ENCODE data around the gene PAQR8. TPM values are rescaled to one million over a fixed set of nuclear protein-coding genes. Genes with fewer than 3 reads are reported as not detected.
"Not testable (repeated sequence)": the region's sequence is repeated elsewhere in the genome, so short reads cannot be mapped to it uniquely, and the experiment has no call there.

The PAQR8 gene
- total RNA-seq, 1 experiment from 2014 or later: 0.89 TPM

DNA sequence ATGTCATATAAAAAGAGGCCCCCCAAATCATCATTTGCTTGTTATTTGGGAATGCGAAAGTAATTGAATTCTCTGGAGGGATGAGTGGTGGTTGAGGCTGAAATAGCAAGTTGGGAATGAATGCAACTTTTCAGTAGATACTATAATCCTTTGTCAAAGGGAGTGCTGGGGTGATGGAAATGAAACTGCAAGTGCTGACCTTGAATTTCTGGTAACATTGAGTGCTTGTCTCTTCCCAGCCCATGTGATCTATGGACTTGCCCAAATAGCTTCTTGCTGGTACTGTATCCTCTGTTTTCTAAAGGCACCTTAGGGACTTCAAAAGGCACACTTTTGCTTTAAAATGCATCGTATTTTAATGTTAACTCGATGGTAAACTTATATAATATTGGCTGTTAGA, 14.8 kb downstream of the PAQR8 start:
- DNase-seq (ENCODE audit: low spot score): no peak

DNA sequence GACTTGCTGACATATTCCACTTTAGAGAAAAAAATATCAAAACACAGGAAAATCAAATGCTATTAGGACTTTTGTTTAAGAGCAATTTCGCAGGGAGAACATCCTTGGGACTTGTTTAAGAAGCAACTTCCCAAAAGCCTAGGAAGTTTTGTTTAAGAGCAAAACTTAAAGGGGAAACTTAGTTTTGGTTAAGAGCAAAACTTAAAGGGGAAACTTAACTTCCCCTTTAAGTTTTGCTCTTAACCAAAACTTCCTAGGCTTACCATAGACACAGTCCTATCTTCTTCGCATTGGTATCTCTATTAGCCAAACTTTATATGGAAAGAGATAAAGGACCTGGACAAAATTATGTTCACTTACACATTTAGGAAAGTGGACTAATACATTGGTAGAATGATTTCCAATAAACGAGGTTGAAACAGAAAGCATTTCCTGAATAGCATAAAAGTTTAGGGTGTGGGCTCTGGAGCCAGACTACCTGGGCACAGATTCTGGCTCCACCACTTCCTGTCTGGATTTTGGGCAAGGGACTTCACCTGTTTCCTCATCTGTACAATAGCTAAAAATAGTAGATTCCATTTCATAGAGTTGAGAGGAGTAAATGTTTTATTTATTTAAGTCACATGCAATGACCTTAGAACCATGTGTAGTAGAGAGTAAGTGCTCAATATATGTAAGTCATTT, 15.7 kb downstream of the PAQR8 start:
- DNase-seq (ENCODE audit: low spot score): no peak

DNA sequence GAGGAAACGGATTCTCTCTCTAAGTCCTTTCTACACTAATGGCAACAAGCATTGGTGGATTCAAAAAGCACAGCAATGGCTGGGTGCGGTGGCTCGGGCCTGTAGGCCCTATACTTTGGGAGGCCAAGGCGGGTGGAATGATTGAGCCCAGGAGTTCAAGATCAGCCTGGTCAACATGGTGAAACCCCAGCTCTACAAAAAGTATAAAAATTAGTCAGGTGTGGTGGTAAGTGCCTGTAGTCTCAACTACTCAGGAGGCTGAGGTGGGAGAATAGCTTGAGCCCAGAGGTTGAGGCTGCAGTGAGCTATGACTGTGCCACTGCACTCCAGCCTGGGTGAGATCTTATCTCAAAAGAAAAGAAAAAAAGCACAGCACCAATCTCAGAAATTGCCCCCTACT, 19.3 kb downstream of the PAQR8 start:
- no peak for DNase-seq (ENCODE audit: low spot score)

DNA sequence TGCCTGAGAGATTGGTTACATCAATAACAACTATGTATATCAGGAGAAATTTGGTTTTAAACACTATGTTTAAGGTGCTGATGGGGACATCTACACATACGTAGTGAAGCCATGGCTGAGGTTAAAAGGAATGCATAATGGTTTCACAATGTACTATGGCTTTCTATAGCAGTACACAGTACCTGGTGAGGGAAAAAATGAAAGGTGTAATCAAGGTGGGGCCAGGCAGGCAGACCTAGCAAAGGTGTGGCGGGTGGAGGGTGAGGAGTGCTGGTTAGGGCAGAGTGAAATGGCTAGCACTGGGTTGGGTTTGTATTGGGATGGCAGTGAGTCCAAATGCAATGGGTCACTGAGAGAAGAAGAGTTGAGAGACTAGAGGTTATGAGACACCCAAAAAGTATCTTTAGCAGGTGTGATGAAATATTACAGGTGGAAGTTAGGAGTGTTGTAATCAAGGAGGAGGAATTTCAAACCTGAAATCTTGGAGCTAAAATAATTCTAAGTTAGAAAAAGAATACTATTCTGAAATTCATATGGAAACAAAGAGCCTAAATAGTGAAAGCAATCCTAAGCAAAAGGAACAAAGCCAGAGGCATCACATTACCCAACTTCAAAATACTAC, 22.3 kb downstream of the PAQR8 start:
- DNase-seq (ENCODE audit: low spot score): no peak

DNA sequence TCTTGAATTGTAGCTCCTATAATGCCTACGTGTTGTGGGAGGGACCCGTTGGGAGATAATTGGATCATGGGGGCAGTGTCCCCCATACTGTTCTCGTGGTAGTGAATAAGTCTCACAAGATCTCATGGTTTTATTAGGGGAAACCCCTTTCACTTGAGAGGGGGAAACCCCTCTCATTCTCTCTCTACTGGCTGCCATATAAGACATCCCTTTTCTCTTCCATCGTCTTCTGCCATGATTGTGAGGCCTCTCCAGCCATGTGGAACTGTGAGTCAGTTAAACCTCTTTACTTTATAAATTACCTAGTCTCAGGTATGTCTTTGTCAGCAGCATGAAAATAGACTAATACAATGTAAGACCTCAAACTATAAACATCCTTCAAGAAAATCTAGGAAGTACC, 23.1 kb downstream of the PAQR8 start:
- DNase-seq (ENCODE audit: low spot score): no peak

DNA sequence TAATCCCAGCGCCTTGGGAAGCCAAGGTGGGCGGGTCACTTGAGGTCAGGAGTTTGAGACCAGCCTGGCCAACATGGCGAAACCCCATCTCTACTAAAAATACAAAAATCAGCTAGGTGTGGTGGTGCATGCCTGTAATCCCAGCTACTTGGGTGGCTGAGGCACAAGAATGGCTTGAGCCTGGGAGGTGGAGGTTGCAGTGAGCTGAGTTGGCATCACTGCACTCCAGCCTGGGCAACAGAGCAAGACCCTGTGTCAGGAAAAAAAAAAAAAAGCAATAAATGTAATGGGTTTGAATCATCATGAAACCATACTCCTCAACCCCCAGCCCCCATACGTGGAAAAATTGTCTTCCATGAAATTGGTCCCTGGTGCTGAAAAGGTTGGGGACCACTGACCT, 26.2 kb downstream of the PAQR8 start:
- not testable (repeated sequence) for DNase-seq (ENCODE audit: low spot score)

DNA sequence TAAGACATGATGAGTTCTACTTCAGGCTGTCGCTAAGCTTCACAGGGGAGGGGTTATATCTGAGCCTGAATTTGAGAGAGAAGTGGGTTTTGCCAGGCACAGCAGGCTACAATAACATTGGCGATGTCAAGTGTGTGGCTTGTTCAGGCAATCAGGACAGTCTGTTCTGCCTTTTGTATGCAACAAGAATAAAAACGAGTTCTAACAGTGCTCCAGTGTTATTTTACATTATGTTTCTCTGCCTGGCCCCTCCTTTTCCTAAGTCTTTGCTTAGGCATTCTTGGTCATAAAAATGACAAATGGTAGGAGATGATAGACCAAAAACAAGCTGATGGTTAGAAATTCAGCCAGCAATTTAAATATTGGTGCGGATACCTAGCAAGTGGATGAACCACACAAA, 26.8 kb downstream of the PAQR8 start:
- no peak for DNase-seq (ENCODE audit: low spot score)

DNA sequence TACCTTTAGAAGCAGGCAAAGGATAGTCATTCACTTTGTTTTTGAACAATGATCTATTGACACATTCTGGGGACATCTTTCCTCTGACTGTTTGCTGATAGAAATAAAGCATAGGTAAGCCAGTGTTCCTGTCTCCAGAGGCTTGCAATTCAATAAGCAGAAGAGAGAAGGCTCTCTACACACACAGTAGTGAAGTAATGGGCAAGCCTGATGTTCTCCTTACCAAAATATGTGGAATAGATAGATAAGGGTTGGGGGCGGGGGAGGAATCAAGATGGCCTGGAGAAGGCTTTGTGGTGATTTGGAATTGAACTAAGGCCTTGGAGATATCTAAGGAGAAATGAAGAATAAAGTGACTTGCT, 27.3 kb downstream of the PAQR8 start:
- DNase-seq (ENCODE audit: low spot score): no peak

DNA sequence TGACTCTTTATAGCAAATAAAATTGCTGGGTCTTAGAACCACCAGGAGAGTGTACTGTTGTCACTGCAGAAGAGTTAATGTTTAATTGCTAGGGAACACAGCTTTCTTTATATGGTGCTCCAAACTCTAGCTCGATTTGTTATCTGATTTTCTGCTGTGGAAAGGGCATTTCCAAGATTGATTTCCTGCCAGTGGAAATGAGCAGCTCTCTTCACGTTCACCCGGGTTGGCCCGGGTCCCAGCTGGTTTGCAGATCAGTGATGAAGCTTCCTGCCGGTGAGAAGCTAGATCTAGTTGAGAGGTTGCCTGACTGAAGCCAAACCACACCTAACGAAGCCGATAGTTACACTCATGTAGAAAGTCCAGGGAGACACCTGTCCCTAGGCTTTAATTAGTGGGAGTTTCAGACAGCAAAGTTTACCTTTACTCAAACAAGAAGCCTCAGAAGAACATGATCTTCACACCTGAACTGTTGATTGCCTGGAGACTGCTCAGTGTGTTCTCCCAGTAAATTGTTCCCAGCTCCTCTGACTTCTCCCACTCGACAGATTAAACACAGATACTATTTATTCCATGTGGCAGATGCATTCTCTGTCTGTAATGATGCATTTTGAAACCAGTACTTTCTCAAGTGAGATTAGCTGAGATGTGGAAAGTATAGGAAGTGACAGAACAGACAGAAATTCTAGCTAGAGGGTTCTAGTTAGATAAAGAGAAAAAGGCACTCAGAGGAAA, 27.8 kb downstream of the PAQR8 start:
- DNase-seq (ENCODE audit: low spot score): peak; percentile 88

DNA sequence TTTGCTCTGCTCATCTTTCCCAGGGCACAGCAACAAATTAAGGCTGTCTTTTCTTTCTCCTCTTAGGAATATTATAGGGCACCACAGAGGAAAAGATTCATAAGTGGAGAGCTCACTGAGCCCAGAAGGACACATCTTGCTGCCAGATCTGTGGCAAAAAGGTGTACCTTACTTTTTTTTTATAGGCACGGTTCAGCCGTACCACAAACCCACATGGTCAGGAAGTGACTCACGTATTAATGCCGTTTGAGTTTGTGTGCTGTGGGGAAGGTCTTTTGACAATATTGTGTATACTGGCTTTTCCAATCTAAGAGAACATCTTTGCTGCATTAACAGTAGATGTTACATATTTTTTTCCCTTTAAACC, 28.4 kb downstream of the PAQR8 start:
- peak; percentile 75 for DNase-seq (ENCODE audit: low spot score)

DNA sequence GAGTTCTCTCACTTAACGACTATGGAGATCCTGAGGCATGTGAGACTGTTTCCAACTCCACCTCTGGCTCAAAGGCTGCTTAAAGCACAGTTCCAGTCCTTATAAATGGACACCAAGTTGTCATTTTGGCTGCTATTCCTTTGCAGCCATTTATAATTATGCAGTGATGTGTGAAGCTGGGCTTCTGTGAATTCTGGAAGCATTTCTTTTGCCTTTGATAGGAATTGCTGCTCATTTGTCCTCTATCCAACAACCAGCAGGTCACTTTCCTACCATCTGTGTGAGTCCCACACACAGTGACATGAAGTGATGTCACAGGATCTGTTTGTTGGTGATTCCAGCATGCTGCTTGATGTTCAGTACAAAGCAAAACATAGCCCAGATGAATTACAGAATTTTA, 29.6 kb downstream of the PAQR8 start:
- no peak for DNase-seq (ENCODE audit: low spot score)

DNA sequence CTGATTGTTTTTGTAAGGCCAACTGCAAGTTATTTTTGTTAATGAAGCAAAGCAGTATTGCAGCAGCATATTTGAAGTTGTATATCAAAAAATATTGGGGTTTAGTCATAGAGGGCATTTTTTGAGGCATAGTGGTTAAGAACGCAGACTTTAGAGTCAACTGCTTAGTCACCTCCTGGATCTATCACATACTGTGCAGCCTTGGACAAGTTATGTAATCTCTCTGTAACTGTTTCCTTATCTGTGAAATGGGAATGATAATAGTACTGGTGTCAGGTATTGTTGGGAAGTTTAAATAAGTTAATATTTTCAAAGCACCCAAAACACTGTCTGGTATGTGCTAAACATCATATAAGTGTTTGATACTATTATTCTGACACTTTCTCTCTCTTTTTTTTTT, 31.0 kb downstream of the PAQR8 start:
- no peak for DNase-seq (ENCODE audit: low spot score)

DNA sequence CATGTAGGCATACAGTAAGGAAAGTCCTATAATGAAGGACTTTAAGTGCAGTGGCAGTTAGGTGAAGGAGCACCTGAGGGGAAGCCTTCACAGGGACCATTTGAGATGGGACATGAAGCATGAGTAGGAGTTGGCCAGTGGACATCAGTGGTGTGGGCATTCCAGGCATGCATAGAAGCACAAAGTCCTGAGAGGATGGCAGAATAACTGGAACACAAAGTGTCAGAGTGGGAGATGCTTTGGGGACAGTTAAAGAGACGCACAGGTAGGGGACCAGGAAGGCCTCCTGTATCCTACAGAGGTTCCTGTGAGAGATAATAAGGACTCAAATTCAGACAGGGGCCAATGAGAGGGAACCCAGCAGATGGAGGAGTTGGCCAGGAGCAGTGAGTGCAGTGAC, 31.8 kb downstream of the PAQR8 start:
- DNase-seq (ENCODE audit: low spot score): no peak

DNA sequence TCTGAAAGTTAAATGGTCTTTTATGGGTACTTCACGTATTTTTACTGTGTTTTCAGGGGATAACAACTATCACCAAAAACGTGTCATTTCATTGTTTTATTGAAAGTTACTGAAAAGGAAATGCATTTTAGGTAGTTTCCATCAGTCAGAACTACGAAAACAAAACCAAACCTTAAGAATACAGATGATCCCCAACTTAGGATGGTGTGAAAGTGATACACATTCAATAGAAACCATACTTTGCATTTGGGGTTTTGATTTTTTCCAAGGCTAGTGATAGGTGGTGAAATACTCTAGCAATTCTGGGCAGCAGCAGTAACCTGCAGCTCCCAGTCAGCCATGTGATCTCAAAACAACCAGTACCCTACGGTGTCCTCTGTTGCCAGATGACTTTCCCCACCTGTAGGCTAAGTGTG, 32.3 kb downstream of the PAQR8 start:
- no peak for DNase-seq (ENCODE audit: low spot score)

DNA sequence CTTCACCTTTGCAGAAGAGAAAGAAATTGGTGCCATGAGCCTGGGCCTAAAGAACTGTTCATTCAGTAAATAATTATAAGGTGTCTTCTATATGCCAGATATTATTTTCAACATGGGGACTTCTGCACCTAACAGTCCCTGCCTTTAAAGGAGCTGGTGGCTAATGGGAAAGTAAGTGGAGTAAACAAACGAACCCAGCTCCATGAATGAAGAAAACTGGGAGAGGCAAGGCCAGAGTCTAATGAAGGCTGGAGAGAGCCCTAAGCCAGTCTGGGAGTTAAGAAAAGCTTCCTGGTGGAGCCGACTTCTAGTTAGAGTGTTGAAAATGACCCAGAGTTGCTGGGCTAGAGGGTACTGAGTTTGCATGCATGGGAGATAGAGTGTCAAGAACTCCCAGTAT, 34.0 kb downstream of the PAQR8 start:
- peak; percentile 11 for DNase-seq (ENCODE audit: low spot score)

DNA sequence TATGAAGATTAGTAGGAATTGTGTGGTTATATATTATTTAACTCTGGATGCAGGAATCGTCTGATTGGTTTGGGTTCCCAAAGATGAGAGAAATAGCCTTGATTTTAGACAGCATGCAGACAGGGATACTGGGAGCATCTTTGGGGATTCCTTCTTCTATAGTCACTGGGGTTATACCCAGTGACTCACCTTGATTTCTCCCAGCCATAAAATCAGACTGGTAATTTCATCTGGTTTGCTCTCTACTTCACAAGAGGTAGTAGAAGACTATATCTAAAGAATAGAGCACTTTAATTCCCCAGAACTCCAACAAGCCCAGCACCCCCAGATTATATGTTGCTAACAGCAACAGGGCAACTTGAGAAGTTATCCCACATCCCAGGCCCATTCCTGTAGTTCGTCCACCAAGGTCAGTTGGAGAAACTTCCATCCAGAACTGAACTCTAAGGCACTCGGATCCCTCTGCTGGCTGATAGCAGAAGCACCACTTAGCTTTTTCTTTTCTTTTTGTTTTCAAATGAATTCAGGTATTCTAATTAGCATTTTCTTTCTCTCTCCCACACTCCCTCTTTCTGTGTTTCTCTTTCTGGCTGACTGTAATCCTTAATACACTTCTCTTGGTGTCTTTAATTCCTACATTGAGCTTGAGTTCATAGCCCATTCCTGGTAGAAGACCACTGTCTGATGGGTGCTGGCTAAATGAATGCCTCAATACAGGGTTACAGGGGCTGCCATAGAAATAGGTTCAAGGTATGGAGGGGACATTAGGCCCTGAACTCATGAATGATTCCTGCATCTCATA, 37.8 kb downstream of the PAQR8 start:
- DNase-seq (ENCODE audit: low spot score): peak; percentile 80

DNA sequence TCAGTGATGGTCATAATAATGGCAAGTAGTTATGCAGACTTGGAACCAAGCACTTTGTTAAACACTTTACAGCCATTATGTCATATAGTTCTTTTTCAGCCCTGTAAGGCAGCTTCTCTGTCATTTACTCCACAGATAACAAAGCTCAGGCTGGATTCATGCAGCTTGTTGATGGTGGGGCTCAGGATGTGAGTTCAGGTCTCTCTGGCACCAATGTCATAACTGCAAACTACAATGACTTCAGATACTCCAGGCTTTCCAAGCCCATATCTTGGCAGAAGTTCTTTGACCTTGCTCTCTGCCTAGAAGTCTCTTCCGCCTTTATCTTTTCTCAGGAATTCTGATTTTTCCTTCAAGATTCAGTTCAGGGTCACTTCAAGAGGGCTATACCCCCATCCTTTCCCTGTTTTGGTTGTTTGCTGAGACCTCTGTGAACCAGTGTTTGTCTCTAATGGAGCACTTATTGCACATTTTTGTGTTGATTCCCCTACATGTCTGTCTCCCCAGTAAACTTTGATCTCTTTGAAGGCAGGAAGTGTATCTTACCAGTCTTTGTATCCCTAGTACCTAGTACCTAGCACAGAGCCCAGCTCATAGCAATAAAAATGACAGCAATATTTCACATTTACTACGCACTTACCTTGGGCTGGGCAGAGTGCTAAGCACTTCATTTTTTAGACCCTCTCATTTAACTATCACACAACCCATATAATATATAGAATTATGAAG, 38.5 kb downstream of the PAQR8 start:
- DNase-seq (ENCODE audit: low spot score): no peak

DNA sequence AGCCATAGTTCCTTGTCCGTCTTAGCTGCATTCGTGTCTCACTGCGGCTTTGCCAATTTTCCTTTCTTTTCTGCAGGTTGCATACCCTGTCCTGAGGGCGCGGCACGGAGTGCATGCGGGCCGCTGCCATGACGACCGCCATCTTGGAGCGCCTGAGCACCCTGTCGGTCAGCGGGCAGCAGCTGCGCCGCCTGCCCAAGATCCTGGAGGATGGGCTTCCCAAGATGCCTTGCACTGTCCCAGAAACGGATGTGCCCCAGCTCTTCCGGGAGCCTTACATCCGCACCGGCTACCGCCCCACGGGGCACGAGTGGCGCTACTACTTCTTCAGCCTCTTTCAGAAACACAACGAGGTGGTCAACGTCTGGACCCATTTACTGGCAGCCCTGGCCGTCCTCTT, 41.1 kb downstream of the PAQR8 start:
- DNase-seq (ENCODE audit: low spot score): no peak

DNA sequence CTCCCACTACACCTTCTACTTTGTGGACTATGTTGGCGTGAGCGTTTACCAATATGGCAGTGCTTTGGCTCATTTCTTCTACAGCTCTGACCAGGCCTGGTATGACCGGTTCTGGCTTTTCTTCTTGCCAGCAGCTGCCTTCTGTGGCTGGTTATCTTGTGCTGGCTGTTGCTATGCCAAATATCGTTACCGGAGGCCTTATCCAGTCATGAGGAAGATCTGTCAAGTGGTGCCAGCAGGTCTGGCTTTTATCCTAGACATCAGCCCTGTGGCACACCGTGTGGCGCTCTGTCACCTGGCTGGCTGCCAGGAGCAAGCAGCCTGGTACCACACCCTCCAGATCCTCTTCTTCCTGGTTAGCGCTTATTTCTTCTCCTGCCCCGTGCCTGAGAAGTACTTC, 41.7 kb downstream of the PAQR8 start:
- DNase-seq (ENCODE audit: low spot score): peak; percentile 60

DNA sequence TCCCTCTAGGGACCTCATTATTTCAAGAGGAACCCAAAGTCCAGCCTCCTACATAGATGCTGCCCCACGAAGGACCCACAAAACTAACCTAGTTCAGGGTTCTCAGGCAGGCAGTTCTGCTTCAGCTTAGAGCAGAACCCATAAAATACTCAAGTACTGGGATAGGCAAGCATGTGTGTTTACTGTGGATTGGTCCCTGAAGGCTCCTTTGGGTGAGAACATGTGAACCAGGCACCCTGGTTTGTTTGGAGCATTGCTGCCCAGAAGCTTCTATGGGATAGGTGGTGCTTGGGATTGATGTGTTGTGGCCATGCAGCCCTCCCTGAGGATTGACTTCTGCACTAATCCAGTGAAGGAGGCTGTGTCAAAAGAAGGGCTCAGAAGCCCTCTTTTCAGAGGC, 43.3 kb downstream of the PAQR8 start:
- no peak for DNase-seq (ENCODE audit: low spot score)

DNA sequence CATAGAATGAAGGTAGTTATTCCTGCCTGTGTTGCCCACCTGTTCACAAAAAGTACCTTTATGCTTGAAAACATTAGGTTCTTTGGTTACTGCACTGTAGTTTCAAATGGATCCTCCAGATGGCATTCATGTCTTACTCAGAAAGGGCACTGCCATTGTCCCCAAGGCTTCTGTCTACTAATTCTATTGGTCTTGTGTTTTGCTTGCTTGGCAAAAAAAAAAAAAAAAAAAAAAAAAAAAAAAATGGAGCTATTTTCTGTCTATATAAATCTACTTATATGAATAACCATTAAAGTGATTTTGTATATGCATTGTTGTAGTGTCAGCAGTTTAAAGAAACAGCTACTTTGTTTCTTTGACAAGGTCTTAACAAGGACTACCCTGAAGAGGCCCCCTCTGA, 45.5 kb downstream of the PAQR8 start:
- DNase-seq (ENCODE audit: low spot score): peak; percentile 61

DNA sequence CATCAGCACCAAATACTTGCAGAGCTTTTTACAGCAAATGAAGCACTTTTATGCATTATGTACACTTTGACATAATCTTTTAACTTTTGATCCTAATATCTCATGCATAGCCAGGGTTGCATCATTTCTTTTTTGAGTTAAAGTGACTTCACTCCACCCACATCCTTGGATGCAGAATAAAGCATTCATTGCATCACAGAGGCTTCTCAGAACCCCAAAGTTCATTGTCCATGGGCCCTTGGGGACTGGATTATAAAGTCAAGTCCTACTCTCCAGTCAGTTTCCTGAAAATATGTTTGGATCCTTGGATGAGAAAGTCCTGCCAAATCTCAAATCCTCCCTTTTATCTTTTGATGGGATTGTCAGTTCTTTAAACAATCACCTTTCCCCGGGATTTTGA, 47.5 kb downstream of the PAQR8 start:
- no peak for DNase-seq (ENCODE audit: low spot score)
